ENCODE results near the gene IL23A.

DNA sequence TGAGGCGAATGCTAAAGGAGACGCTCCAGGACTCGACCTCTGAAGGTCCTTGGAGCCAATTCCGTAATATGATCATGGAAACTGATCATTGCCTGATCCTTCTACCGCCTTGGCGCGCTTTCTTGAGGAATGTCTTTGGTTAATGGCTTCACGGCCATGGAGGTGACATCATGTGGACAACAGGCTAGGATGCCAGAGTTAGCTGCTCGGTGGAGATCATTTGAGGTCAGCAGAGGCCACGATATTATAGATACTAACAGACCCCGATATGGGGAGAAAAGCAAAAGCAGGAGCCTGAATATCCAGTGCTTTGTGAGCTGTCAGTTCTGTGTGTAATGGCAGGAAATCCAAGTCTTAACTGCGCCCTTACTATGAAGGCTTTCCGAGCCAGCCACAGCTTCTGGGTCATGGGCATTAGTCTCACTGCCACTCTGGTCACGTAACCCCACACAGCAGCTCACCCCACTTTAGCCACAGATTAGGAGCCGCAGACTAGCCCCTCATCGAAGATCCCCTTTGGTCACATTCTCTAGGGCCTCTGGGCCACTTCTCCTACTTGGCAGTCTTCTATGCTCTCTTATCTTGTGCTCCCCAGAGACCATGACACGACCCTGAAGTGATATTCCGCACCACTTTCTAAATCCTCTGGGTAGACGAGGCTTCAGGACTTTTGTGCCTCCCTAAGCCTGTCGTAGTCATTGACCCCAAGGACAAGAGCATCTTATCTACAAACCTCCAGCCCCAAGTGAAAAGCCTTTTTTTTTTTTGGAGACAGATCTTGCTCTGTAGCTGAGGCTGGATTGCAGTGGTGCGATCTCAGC is 37.8 kb upstream of the IL23A start:
- TF ChIP-seq, protein P1, sequence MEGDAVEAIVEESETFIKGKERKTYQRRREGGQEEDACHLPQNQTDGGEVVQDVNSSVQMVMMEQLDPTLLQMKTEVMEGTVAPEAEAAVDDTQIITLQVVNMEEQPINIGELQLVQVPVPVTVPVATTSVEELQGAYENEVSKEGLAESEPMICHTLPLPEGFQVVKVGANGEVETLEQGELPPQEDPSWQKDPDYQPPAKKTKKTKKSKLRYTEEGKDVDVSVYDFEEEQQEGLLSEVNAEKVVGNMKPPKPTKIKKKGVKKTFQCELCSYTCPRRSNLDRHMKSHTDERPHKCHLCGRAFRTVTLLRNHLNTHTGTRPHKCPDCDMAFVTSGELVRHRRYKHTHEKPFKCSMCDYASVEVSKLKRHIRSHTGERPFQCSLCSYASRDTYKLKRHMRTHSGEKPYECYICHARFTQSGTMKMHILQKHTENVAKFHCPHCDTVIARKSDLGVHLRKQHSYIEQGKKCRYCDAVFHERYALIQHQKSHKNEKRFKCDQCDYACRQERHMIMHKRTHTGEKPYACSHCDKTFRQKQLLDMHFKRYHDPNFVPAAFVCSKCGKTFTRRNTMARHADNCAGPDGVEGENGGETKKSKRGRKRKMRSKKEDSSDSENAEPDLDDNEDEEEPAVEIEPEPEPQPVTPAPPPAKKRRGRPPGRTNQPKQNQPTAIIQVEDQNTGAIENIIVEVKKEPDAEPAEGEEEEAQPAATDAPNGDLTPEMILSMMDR (conservative IDR thresholded peaks at IDR 0.05; ENCODE audit: low read length) = no peak
- TF ChIP-seq EZH2phosphoT487 (IDR thresholded peaks at IDR 0.05; ENCODE audit: borderline replicate concordance, low read depth, low read length) = no peak

Measured in OCI-LY7 (cell line).